Stimulated activated CD4-positive, alpha-beta T cell treated with anti-CD3 and anti-CD28 coated beads, Interleukin-15, amount 100 ng/mL, for 24 hours (primary cell): Measurements from ENCODE around the gene XAB2.
A peak's percentile ranks its signal among the peaks of the same experiment; 100 is the strongest.

Experiments
- DNase-seq: peaks from one replicate; pipeline ENCODE4 v3.0.0-alpha.2; 2020

Gene XAB2

GRCh38 chr19:7629347-7630054, at the start of gene XAB2, which contains the start of gene PET100:
XAB2 (minus strand) TSS chr19:7629545; CDS start chr19:7629527, 18 bp downstream.
PET100 (plus strand) TSS chr19:7629793; CDS start chr19:7629834, 41 bp downstream.
- peak; percentile 94 for DNase-seq

- DNase-seq = no peak
These were observed 48.4 kb upstream of the XAB2 start for GRCh38 chr19:7677669-7678311.

GRCh38 chr19:7676854-7677253, 47.5 kb upstream of the XAB2 start, which contains the start of gene MCEMP1:
MCEMP1 (plus strand) TSS chr19:7677090; CDS start chr19:7677121, 31 bp downstream.
- no peak for DNase-seq

GRCh38 chr19:7676376-7676775, 47.0 kb upstream of the XAB2 start:
- no peak for DNase-seq

GRCh38 chr19:7674010-7675005, 45.0 kb upstream of the XAB2 start:
- peak; percentile 63 for DNase-seq

GRCh38 chr19:7672522-7672921, 43.2 kb upstream of the XAB2 start:
- no peak for DNase-seq

- no peak for DNase-seq
These were observed 41.4 kb upstream of the XAB2 start for GRCh38 chr19:7670790-7671189.

- peak; percentile 46 for DNase-seq
These were observed 40.9 kb upstream of the XAB2 start for GRCh38 chr19:7670150-7670783.

GRCh38 chr19:7669641-7670040, 40.3 kb upstream of the XAB2 start:
- DNase-seq = no peak

- DNase-seq = no peak
These were observed 39.5 kb upstream of the XAB2 start, which contains the start of gene RETN for GRCh38 chr19:7668842-7669241. RETN (plus strand) TSS chr19:7669049; CDS start chr19:7669327, 278 bp downstream.

GRCh38 chr19:7665076-7665475, 35.7 kb upstream of the XAB2 start:
- no peak for DNase-seq

GRCh38 chr19:7663706-7664105, 34.4 kb upstream of the XAB2 start:
- DNase-seq = no peak

- no peak for DNase-seq
These were observed 33.3 kb upstream of the XAB2 start for GRCh38 chr19:7662657-7663056.

- no peak for DNase-seq
These were observed 32.6 kb upstream of the XAB2 start for GRCh38 chr19:7661744-7662538.

- DNase-seq = peak; percentile 60
These were observed 28.9 kb upstream of the XAB2 start for GRCh38 chr19:7658219-7658686.

- DNase-seq = peak; percentile 57
These were observed 27.9 kb upstream of the XAB2 start for GRCh38 chr19:7657131-7657751.

- no peak for DNase-seq
These were observed 26.2 kb upstream of the XAB2 start for GRCh38 chr19:7655581-7655980.

- no peak for DNase-seq
These were observed 25.1 kb upstream of the XAB2 start for GRCh38 chr19:7654401-7654800.

GRCh38 chr19:7652061-7652641, 22.8 kb upstream of the XAB2 start:
- DNase-seq = peak; percentile 84

GRCh38 chr19:7650148-7650547, 20.8 kb upstream of the XAB2 start:
- no peak for DNase-seq
